HEK293 (cell line): ENCODE results near the gene MED20.

Experiments used
- CTCF ChIA-PET: fragments of 350-600 bp; formaldehyde crosslinking; extraction: SDS; loops from one replicate; lab custom pipeline; 2021; ENCODE audit warnings: antibody characterized with exemption; lab: Yijun Ruan, JAX
- POLR2A ChIA-PET: fragments of 300-600 bp; formaldehyde crosslinking; extraction: SDS; loops from one replicate; lab custom pipeline; 2020; ENCODE audit warnings: antibody characterized with exemption, inconsistent platforms; lab: Yijun Ruan, JAX
- H3K27ac ChIP-seq: fragments of 200-500 bp; sonication (Bioruptor generic); 2 replicates; pipeline ENCODE4 v1.5.1; 2014; ENCODE audit warnings: low read depth, low read length, control low read depth, inconsistent platforms; ENCODE audit errors: extremely low read depth
- H3K36me3 ChIP-seq, 2 experiments: fragments of 200-500 bp in 1 of 2; sonication (Bioruptor generic) in 1 of 2; 1 replicate in 1 of 2; 2 replicates in 1 of 2; pipeline ENCODE4 v1.5.1; 2014 to 2017; ENCODE audit warnings: inconsistent platforms in 2 of 2, low read length in 2 of 2; ENCODE audit not compliant: control insufficient read depth in 2 of 2, insufficient read depth in 1 of 2
- H3K4me1 ChIP-seq: fragments of 200-500 bp; sonication (Bioruptor generic); 2 replicates; pipeline ENCODE4 v1.5.1; 2014; ENCODE audit warnings: mild to moderate bottlenecking, low read length, inconsistent platforms; ENCODE audit not compliant: control insufficient read depth, insufficient read depth
- H3K4me3 ChIP-seq: 2 replicates; pipeline ENCODE4 v1.5.1; 2011; ENCODE audit warnings: low read depth, mild to moderate bottlenecking, control low read depth, low read length, moderate library complexity
- H3K9me3 ChIP-seq: fragments of 200-500 bp; sonication (Bioruptor generic); 2 replicates; pipeline ENCODE4 v1.5.1; 2014; ENCODE audit warnings: low read depth, low read length, inconsistent platforms; ENCODE audit not compliant: control insufficient read depth, insufficient read depth
- BCL11A ChIP-seq: fragments of 450-650 bp; formaldehyde crosslinking; IDR thresholded peaks from 2 replicates; pipeline ENCODE4 v1.5.1; 2016; ENCODE audit warnings: low read depth, missing biosample characterization, missing genetic modification characterization
- KLF10 ChIP-seq: fragments of 450-650 bp; IDR thresholded peaks from 2 replicates; pipeline ENCODE4 v1.5.1; 2018; ENCODE audit warnings: missing biosample characterization, mild to moderate bottlenecking, missing genetic modification characterization
- ZBTB17 ChIP-seq: fragments of 450-650 bp; formaldehyde crosslinking; IDR thresholded peaks from 2 replicates; pipeline ENCODE4 v1.5.1; 2016; ENCODE audit warnings: missing biosample characterization, missing genetic modification characterization
- ZBTB20 ChIP-seq: fragments of 450-650 bp; formaldehyde crosslinking; IDR thresholded peaks from 2 replicates; pipeline ENCODE4 v1.5.1; 2016; ENCODE audit warnings: missing biosample characterization, missing genetic modification characterization
- ZBTB48 ChIP-seq: fragments of 450-650 bp; formaldehyde crosslinking; IDR thresholded peaks from 2 replicates; pipeline ENCODE4 v1.5.1; 2016; ENCODE audit warnings: missing biosample characterization, missing genetic modification characterization
- ZBTB8A ChIP-seq: fragments of 450-650 bp; formaldehyde crosslinking; IDR thresholded peaks from 2 replicates; pipeline ENCODE4 v1.5.1; 2016; ENCODE audit warnings: missing biosample characterization, missing genetic modification characterization
- ZNF157 ChIP-seq: fragments of 450-650 bp; formaldehyde crosslinking; IDR thresholded peaks from 2 replicates; pipeline ENCODE4 v1.5.1; 2016; ENCODE audit warnings: missing biosample characterization, missing genetic modification characterization
- ZNF214 ChIP-seq: fragments of 450-650 bp; formaldehyde crosslinking; IDR thresholded peaks from 2 replicates; pipeline ENCODE4 v1.5.1; 2017; ENCODE audit warnings: missing biosample characterization, mild to moderate bottlenecking, missing genetic modification characterization, borderline replicate concordance
- ZNF311 ChIP-seq: fragments of 450-650 bp; formaldehyde crosslinking; IDR thresholded peaks from 2 replicates; pipeline ENCODE4 v1.5.1; 2017; ENCODE audit warnings: missing biosample characterization, missing genetic modification characterization, borderline replicate concordance
- ZNF549 ChIP-seq: fragments of 450-650 bp; IDR thresholded peaks from 2 replicates; pipeline ENCODE4 v1.5.1; 2018; ENCODE audit warnings: missing biosample characterization, missing genetic modification characterization, mild to moderate bottlenecking, inconsistent platforms, moderate library complexity
- ZNF600 ChIP-seq: fragments of 450-650 bp; formaldehyde crosslinking; IDR thresholded peaks from 2 replicates; pipeline ENCODE4 v1.5.1; 2016; ENCODE audit warnings: missing biosample characterization, missing genetic modification characterization
- ZNF658 ChIP-seq: fragments of 450-650 bp; formaldehyde crosslinking; IDR thresholded peaks from 2 replicates; pipeline ENCODE4; 2016; ENCODE audit warnings: missing biosample characterization, missing genetic modification characterization
- ZNF843 ChIP-seq: fragments of 450-650 bp; formaldehyde crosslinking; IDR thresholded peaks from 2 replicates; pipeline ENCODE4 v1.5.1; 2016; ENCODE audit warnings: missing biosample characterization, missing genetic modification characterization
- TF ChIP-seq, protein P1 (sequence below): fragments of 450-650 bp; formaldehyde crosslinking; IDR thresholded peaks from 2 replicates; pipeline ENCODE4 v1.5.1; 2017; ENCODE audit warnings: missing biosample characterization, missing genetic modification characterization
- TF ChIP-seq, protein P2 (sequence below): fragments of 450-650 bp; formaldehyde crosslinking; IDR thresholded peaks from 2 replicates; pipeline ENCODE4 v1.5.1; 2016; ENCODE audit warnings: missing biosample characterization, missing genetic modification characterization
- TF ChIP-seq, protein P3 (sequence below): fragments of 450-650 bp; IDR thresholded peaks from 2 replicates; pipeline ENCODE4 v1.5.1; 2018; ENCODE audit warnings: missing biosample characterization, mild to moderate bottlenecking, missing genetic modification characterization
- TF ChIP-seq, protein P4 (sequence below): fragments of 450-650 bp; formaldehyde crosslinking; IDR thresholded peaks from 2 replicates; pipeline ENCODE4 v1.5.1; 2016; ENCODE audit warnings: missing biosample characterization, missing genetic modification characterization
- TF ChIP-seq, protein P5 (sequence below): fragments of 450-650 bp; formaldehyde crosslinking; IDR thresholded peaks from 2 replicates; pipeline ENCODE4 v1.5.1; 2016; ENCODE audit warnings: missing biosample characterization, missing genetic modification characterization
- TF ChIP-seq, protein P6 (sequence below): fragments of 450-650 bp; formaldehyde crosslinking; IDR thresholded peaks from 2 replicates; pipeline ENCODE4 v1.5.1; 2016; ENCODE audit warnings: missing biosample characterization, missing genetic modification characterization
- TF ChIP-seq, protein P7 (sequence below): fragments of 450-650 bp; formaldehyde crosslinking; IDR thresholded peaks from 2 replicates; pipeline ENCODE4 v1.5.1; 2016; ENCODE audit warnings: missing biosample characterization, missing genetic modification characterization

Gene MED20

DNA sequence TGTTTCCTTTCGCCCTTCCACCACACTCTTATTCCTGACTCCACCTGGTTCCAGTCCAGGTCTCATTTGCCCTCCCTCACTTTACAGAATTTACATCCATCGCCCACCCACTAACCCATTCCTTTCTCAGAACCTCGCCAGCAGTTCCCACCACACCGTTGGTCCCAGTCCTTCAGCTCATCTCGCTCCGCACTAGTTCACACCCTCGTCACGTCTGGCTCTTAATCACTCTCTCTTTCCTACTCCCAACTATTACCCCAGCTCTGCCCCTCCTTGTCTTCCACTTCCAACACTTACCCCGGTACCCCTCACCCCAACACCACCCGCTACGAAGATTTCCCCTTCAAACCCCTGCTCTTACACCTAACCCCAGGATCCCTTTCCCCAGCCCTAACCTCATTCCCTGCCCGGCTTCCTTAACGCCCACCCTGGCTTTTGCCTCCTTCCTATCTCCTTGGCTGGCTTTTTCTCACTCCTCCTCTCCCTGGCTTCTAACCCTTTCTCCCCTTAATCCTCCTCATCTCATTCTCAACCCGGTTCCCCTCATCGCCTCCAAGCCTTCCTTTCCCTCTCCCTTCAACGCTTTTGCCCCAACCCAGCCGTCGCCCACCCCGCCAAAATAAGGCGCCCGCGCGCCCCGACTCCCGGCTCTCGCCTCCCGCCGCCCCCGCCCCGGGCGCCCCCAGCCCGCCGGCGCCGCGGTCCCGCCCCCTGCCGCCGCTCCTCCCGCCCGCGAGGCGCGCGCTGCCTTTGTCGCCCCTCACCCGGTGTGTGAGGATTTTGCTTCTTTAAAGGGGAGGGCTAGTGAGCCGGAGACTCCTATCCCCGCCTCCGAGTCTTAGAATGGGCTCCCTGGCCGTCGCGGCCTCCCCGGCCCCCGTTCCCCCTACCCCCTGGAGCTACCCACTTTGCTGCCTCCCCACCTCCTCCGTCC lies 26.3 kb downstream of the MED20 start:
- Histone ChIP-seq H3K27ac (no peak overlapping the region; the same call in 1 of the 2 replicates), H3K9me3 (no peaks in the 10 kb centered on the region), H3K4me3 (peak overlapping the region; percentile 89), H3K4me1 (peaks cover 9% of the 10 kb centered on the region; the same call in 1 of the 2 replicates), H3K36me3 (peaks cover 0 to 4% of the 10 kb centered on the region in 2 experiments; a peak in 1 of 3 replicates)
- POLR2A ChIA-PET, result interaction anchor here (0.5 to 2.5 kb wide), 13 partner anchors 9 to 430 kb away, joined by 3 to 16 read pairs (median 4); partner anchors contain the start of genes BYSL, CCND3, MED20 and TAF8
- CTCF ChIA-PET, result interaction anchor here (0.5 to 3.1 kb wide), 5 partner anchors 27 to 192 kb away, joined by 3 to 17 read pairs (median 7); partner anchors contain the start of genes BYSL and MED20
- TF ChIP-seq, protein P1, sequence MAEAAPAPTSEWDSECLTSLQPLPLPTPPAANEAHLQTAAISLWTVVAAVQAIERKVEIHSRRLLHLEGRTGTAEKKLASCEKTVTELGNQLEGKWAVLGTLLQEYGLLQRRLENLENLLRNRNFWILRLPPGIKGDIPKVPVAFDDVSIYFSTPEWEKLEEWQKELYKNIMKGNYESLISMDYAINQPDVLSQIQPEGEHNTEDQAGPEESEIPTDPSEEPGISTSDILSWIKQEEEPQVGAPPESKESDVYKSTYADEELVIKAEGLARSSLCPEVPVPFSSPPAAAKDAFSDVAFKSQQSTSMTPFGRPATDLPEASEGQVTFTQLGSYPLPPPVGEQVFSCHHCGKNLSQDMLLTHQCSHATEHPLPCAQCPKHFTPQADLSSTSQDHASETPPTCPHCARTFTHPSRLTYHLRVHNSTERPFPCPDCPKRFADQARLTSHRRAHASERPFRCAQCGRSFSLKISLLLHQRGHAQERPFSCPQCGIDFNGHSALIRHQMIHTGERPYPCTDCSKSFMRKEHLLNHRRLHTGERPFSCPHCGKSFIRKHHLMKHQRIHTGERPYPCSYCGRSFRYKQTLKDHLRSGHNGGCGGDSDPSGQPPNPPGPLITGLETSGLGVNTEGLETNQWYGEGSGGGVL (tag by site-specific recombination), result peak; percentile 74
- peak; percentile 18; the same call in 1 of the 2 replicates for TF ChIP-seq ZNF843 (tag by site-specific recombination)
- peak; percentile 91 for TF ChIP-seq ZBTB48 (tag by site-specific recombination)
- TF ChIP-seq, protein P2, sequence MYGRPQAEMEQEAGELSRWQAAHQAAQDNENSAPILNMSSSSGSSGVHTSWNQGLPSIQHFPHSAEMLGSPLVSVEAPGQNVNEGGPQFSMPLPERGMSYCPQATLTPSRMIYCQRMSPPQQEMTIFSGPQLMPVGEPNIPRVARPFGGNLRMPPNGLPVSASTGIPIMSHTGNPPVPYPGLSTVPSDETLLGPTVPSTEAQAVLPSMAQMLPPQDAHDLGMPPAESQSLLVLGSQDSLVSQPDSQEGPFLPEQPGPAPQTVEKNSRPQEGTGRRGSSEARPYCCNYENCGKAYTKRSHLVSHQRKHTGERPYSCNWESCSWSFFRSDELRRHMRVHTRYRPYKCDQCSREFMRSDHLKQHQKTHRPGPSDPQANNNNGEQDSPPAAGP, result peak; percentile 43; the same call in 1 of the 2 replicates
- TF ChIP-seq ZNF658 (tag by site-specific recombination), result no peak; the same call in 1 of the 2 replicates
- TF ChIP-seq ZNF600 (tag by site-specific recombination), result peak; percentile 97
- TF ChIP-seq, protein P3, sequence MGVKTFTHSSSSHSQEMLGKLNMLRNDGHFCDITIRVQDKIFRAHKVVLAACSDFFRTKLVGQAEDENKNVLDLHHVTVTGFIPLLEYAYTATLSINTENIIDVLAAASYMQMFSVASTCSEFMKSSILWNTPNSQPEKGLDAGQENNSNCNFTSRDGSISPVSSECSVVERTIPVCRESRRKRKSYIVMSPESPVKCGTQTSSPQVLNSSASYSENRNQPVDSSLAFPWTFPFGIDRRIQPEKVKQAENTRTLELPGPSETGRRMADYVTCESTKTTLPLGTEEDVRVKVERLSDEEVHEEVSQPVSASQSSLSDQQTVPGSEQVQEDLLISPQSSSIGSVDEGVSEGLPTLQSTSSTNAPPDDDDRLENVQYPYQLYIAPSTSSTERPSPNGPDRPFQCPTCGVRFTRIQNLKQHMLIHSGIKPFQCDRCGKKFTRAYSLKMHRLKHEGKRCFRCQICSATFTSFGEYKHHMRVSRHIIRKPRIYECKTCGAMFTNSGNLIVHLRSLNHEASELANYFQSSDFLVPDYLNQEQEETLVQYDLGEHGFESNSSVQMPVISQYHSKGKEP (tag by site-specific recombination), result no peak
- TF ChIP-seq ZNF214, result no peak
- TF ChIP-seq BCL11A, result no peak
- peak; percentile 51; the same call in 1 of the 2 replicates for TF ChIP-seq ZNF311 (tag by site-specific recombination)
- TF ChIP-seq ZBTB20, result peak; percentile 86
- TF ChIP-seq, protein P4, sequence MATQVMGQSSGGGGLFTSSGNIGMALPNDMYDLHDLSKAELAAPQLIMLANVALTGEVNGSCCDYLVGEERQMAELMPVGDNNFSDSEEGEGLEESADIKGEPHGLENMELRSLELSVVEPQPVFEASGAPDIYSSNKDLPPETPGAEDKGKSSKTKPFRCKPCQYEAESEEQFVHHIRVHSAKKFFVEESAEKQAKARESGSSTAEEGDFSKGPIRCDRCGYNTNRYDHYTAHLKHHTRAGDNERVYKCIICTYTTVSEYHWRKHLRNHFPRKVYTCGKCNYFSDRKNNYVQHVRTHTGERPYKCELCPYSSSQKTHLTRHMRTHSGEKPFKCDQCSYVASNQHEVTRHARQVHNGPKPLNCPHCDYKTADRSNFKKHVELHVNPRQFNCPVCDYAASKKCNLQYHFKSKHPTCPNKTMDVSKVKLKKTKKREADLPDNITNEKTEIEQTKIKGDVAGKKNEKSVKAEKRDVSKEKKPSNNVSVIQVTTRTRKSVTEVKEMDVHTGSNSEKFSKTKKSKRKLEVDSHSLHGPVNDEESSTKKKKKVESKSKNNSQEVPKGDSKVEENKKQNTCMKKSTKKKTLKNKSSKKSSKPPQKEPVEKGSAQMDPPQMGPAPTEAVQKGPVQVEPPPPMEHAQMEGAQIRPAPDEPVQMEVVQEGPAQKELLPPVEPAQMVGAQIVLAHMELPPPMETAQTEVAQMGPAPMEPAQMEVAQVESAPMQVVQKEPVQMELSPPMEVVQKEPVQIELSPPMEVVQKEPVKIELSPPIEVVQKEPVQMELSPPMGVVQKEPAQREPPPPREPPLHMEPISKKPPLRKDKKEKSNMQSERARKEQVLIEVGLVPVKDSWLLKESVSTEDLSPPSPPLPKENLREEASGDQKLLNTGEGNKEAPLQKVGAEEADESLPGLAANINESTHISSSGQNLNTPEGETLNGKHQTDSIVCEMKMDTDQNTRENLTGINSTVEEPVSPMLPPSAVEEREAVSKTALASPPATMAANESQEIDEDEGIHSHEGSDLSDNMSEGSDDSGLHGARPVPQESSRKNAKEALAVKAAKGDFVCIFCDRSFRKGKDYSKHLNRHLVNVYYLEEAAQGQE (tag by site-specific recombination), result peak; percentile 42; the same call in 1 of the 2 replicates
- TF ChIP-seq KLF10 (tag by site-specific recombination), result no peak
- TF ChIP-seq ZNF549 (tag by site-specific recombination), result no peak
- TF ChIP-seq, protein P5, sequence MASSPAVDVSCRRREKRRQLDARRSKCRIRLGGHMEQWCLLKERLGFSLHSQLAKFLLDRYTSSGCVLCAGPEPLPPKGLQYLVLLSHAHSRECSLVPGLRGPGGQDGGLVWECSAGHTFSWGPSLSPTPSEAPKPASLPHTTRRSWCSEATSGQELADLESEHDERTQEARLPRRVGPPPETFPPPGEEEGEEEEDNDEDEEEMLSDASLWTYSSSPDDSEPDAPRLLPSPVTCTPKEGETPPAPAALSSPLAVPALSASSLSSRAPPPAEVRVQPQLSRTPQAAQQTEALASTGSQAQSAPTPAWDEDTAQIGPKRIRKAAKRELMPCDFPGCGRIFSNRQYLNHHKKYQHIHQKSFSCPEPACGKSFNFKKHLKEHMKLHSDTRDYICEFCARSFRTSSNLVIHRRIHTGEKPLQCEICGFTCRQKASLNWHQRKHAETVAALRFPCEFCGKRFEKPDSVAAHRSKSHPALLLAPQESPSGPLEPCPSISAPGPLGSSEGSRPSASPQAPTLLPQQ (tag by site-specific recombination), result 0 out of 2 replicates have a peak, but pooled peaks have one; percentile 25
- TF ChIP-seq, protein P6, sequence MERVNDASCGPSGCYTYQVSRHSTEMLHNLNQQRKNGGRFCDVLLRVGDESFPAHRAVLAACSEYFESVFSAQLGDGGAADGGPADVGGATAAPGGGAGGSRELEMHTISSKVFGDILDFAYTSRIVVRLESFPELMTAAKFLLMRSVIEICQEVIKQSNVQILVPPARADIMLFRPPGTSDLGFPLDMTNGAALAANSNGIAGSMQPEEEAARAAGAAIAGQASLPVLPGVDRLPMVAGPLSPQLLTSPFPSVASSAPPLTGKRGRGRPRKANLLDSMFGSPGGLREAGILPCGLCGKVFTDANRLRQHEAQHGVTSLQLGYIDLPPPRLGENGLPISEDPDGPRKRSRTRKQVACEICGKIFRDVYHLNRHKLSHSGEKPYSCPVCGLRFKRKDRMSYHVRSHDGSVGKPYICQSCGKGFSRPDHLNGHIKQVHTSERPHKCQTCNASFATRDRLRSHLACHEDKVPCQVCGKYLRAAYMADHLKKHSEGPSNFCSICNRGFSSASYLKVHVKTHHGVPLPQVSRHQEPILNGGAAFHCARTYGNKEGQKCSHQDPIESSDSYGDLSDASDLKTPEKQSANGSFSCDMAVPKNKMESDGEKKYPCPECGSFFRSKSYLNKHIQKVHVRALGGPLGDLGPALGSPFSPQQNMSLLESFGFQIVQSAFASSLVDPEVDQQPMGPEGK, result peak; percentile 32
- TF ChIP-seq, protein P7, sequence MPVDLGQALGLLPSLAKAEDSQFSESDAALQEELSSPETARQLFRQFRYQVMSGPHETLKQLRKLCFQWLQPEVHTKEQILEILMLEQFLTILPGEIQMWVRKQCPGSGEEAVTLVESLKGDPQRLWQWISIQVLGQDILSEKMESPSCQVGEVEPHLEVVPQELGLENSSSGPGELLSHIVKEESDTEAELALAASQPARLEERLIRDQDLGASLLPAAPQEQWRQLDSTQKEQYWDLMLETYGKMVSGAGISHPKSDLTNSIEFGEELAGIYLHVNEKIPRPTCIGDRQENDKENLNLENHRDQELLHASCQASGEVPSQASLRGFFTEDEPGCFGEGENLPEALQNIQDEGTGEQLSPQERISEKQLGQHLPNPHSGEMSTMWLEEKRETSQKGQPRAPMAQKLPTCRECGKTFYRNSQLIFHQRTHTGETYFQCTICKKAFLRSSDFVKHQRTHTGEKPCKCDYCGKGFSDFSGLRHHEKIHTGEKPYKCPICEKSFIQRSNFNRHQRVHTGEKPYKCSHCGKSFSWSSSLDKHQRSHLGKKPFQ (tag by site-specific recombination), result peak; percentile 99
- TF ChIP-seq ZNF157 (tag by site-specific recombination), result no peak
- peak; percentile 80 for TF ChIP-seq ZBTB8A (tag by site-specific recombination)
- peak; percentile 77 for TF ChIP-seq ZBTB17
